ENCODE results near the gene CERK. TPM values are rescaled to one million over a fixed set of nuclear protein-coding genes. Genes with fewer than 3 reads are reported as not detected.

The CERK gene
- total RNA-seq, 1 donor from 2014 or later = 50.7 TPM

- H3K9me3 Mint-ChIP-seq = no peaks in the 10 kb centered on the region
- peaks cover 4% of the 10 kb centered on the region for H3K36me3 Mint-ChIP-seq
- TF ChIP-seq CTCF (IDR thresholded peaks at IDR 0.05; ENCODE audit: unreplicated experiment) = no peak
- no peaks in the 10 kb centered on the region for H3K27me3 Mint-ChIP-seq (ENCODE audit: low read depth)
- DNase-seq (ENCODE audit: low spot score in 2 of 2, unreplicated experiment in 2 of 2) = no peak
- H3K4me1 Mint-ChIP-seq = peaks cover 18% of the 10 kb centered on the region
- no peak overlapping the region for H3K27ac Mint-ChIP-seq
- H3K4me3 Mint-ChIP-seq = no peak overlapping the region
Observed at GRCh38 chr22:46726066-46726985, 11.7 kb downstream of the CERK start.

GRCh38 chr22:46725096-46725495 is 13.0 kb downstream of the CERK start:
- DNase-seq (ENCODE audit: low spot score in 2 of 2, unreplicated experiment in 2 of 2) = no peak
- H3K4me3 Mint-ChIP-seq = no peak overlapping the region
- TF ChIP-seq CTCF (IDR thresholded peaks at IDR 0.05; ENCODE audit: unreplicated experiment) = no peak
- peaks cover 6% of the 10 kb centered on the region for H3K36me3 Mint-ChIP-seq
- no peaks in the 10 kb centered on the region for H3K9me3 Mint-ChIP-seq
- H3K4me1 Mint-ChIP-seq = peaks cover 8% of the 10 kb centered on the region
- no peaks in the 10 kb centered on the region for H3K27me3 Mint-ChIP-seq (ENCODE audit: low read depth)
- no peak overlapping the region for H3K27ac Mint-ChIP-seq

GRCh38 chr22:46723882-46724281 is 14.2 kb downstream of the CERK start:
- DNase-seq (ENCODE audit: low spot score in 2 of 2, unreplicated experiment in 2 of 2) = no peak
- Mint-ChIP-seq H3K27ac (no peak overlapping the region), H3K4me3 (no peak overlapping the region), H3K4me1 (peaks cover 4% of the 10 kb centered on the region), H3K9me3 (no peaks in the 10 kb centered on the region), H3K27me3 (ENCODE audit: low read depth) (no peaks in the 10 kb centered on the region), H3K36me3 (peaks cover 16% of the 10 kb centered on the region)
- no peak for TF ChIP-seq CTCF (IDR thresholded peaks at IDR 0.05; ENCODE audit: unreplicated experiment)

GRCh38 chr22:46721501-46722085 is 16.5 kb downstream of the CERK start:
- Mint-ChIP-seq H3K9me3 (no peaks in the 10 kb centered on the region), H3K4me1 (peaks cover 4% of the 10 kb centered on the region), H3K4me3 (no peak overlapping the region), H3K27me3 (ENCODE audit: low read depth) (no peaks in the 10 kb centered on the region), H3K27ac (no peak overlapping the region), H3K36me3 (peaks cover 33% of the 10 kb centered on the region)
- TF ChIP-seq CTCF (IDR thresholded peaks at IDR 0.05; ENCODE audit: unreplicated experiment) = no peak
- DNase-seq (ENCODE audit: low spot score in 2 of 2, unreplicated experiment in 2 of 2) = no peak

GRCh38 chr22:46719921-46720320 is 18.1 kb downstream of the CERK start:
- Mint-ChIP-seq H3K4me1 (peaks cover 4% of the 10 kb centered on the region), H3K9me3 (no peaks in the 10 kb centered on the region), H3K4me3 (no peak overlapping the region), H3K36me3 (peaks cover 37% of the 10 kb centered on the region), H3K27me3 (ENCODE audit: low read depth) (no peaks in the 10 kb centered on the region), H3K27ac (no peak overlapping the region)
- no peak for DNase-seq (ENCODE audit: low spot score in 2 of 2, unreplicated experiment in 2 of 2)
- TF ChIP-seq CTCF (IDR thresholded peaks at IDR 0.05; ENCODE audit: unreplicated experiment) = no peak

Measured in mesothelial cell of epicardium (in vitro differentiated cells).